Stimulated activated CD8-positive, alpha-beta memory T cell treated with anti-CD3 and anti-CD28 coated beads, Interleukin-2, amount 100 ng/mL, for 1 hour (primary cell): ENCODE measurements around the gene PCDHGA7.
"Not testable (repeated sequence)": the region's sequence is repeated elsewhere in the genome, so short reads cannot be mapped to it uniquely, and the experiment has no call there.

Experiments used
- DNase-seq, 2 donors: peaks; one replicate each; pipeline ENCODE4 v3.0.0-alpha.2; 2020; ENCODE audit warnings: low read depth in 2 of 2

PCDHGA7 gene

DNA sequence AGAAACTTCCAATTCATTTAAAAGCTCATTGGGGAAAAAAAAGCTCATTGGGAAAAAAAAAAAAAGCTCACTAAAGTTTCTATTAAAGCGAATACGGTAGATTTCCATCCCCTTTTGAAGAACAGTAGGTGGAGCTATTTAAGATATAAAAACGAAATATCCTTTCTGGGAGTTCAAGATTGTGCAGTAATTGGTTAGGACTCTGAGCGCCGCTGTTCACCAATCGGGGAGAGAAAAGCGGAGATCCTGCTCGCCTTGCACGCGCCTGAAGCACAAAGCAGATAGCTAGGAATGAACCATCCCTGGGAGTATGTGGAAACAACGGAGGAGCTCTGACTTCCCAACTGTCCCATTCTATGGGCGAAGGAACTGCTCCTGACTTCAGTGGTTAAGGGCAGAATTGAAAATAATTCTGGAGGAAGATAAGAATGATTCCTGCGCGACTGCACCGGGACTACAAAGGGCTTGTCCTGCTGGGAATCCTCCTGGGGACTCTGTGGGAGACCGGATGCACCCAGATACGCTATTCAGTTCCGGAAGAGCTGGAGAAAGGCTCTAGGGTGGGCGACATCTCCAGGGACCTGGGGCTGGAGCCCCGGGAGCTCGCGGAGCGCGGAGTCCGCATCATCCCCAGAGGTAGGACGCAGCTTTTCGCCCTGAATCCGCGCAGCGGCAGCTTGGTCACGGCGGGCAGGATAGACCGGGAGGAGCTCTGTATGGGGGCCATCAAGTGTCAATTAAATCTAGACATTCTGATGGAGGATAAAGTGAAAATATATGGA lies 48.0 kb downstream of the PCDHGA7 start, which contains the start of gene PCDHGA12:
Gene PCDHGA12, plus strand, starts transcription at position 176 of the 782 bp plus-strand sequence. Its CDS starts 253 bp downstream, at position 429.
- DNase-seq: no peak

DNA sequence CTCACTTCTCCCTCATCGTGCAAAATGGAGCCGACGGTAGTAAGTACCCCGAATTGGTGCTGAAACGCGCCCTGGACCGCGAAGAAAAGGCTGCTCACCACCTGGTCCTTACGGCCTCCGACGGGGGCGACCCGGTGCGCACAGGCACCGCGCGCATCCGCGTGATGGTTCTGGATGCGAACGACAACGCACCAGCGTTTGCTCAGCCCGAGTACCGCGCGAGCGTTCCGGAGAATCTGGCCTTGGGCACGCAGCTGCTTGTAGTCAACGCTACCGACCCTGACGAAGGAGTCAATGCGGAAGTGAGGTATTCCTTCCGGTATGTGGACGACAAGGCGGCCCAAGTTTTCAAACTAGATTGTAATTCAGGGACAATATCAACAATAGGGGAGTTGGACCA lies 48.7 kb downstream of the PCDHGA7 start:
- DNase-seq: no peak

GRCh38 chr5:141432308-141432707 lies 49.8 kb downstream of the PCDHGA7 start:
- not testable (repeated sequence) for DNase-seq

DNA sequence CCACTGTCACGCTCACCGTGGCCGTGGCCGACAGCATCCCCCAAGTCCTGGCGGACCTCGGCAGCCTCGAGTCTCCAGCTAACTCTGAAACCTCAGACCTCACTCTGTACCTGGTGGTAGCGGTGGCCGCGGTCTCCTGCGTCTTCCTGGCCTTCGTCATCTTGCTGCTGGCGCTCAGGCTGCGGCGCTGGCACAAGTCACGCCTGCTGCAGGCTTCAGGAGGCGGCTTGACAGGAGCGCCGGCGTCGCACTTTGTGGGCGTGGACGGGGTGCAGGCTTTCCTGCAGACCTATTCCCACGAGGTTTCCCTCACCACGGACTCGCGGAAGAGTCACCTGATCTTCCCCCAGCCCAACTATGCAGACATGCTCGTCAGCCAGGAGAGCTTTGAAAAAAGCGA lies 50.2 kb downstream of the PCDHGA7 start:
- DNase-seq: not testable (repeated sequence)

- DNase-seq: no peak
These were observed 51.5 kb downstream of the PCDHGA7 start for GRCh38 chr5:141434006-141434405.
